PC-3 (cell line): ENCODE results near the gene GPR183. TPM values are rescaled to one million over a fixed set of nuclear protein-coding genes. Genes with fewer than 3 reads are reported as not detected.

ENCODE experiments used
- ATAC-seq: fragments of 200-7000 bp; cut with Tn5 transposase; 2 replicates; pipeline ENCODE4 v1.9.1; 2020; ENCODE audit warnings: mild to moderate bottlenecking, moderate library complexity
- BruUV-seq: library from RNA; stranded (reverse); fragments of 400-500 nt; replicated peaks from 2 replicates; lab custom pipeline; 2021; lab: Mats Ljungman, UMichigan
- CTCF ChIA-PET: fragments of 300-600 bp; sonication (Branson Sonifier 250); formaldehyde crosslinking; loops from one replicate; lab custom pipeline; 2022; ENCODE audit warnings: antibody characterized with exemption; lab: Charles Lee
- POLR2A ChIA-PET: fragments of 300-600 bp; sonication (Branson Sonifier 250); formaldehyde crosslinking; loops from one replicate; lab custom pipeline; 2022; ENCODE audit warnings: antibody characterized with exemption; ENCODE audit not compliant: unreplicated experiment; lab: Charles Lee
- DNase-seq: peaks from one replicate; pipeline ENCODE4 v3.0.0-alpha.2; 2015
- H2AFZ ChIP-seq: fragments of 300-600 bp; sonication (generic); 2 replicates; pipeline ENCODE4 v1.6.0; 2016; ENCODE audit warnings: antibody characterized with exemption, low read length
- H3F3A ChIP-seq: fragments of 300-600 bp; sonication (generic); one replicate; pipeline ENCODE4 v1.6.0; 2017; ENCODE audit warnings: antibody characterized with exemption, low read length, control low read depth, mild to moderate bottlenecking; ENCODE audit not compliant: unreplicated experiment
- H3K27ac ChIP-seq: fragments of 300-600 bp; sonication (generic); 2 replicates; pipeline ENCODE4 v1.5.1; 2016; ENCODE audit warnings: mild to moderate bottlenecking, low read length
- H3K27me3 ChIP-seq: fragments of 300-600 bp; sonication (generic); 2 replicates; pipeline ENCODE4 v1.6.1; 2016; ENCODE audit warnings: low read length, mixed read lengths
- H3K36me3 ChIP-seq: fragments of 300-600 bp; sonication (generic); 2 replicates; pipeline ENCODE4 v1.6.1; 2016; ENCODE audit warnings: low read depth, mixed run types, low read length, mixed read lengths
- H3K4me1 ChIP-seq: fragments of 300-600 bp; sonication (generic); 2 replicates; pipeline ENCODE4 v1.5.1; 2016; ENCODE audit warnings: low read length; ENCODE audit not compliant: insufficient read depth
- H3K4me2 ChIP-seq: fragments of 300-600 bp; sonication (generic); 2 replicates; pipeline ENCODE4 v1.6.0; 2016; ENCODE audit warnings: low read length
- H3K4me3 ChIP-seq: fragments of 300-600 bp; sonication (generic); 2 replicates; pipeline ENCODE4 v1.5.1; 2016; ENCODE audit warnings: mild to moderate bottlenecking, low read length, mixed read lengths
- H3K79me2 ChIP-seq: fragments of 300-600 bp; sonication (generic); 2 replicates; pipeline ENCODE4 v1.6.1; 2017; ENCODE audit warnings: low read length, mixed read lengths
- H3K9ac ChIP-seq: fragments of 300-600 bp; sonication (generic); 2 replicates; pipeline ENCODE4 v1.6.0; 2016; ENCODE audit warnings: mild to moderate bottlenecking, low read length
- H3K9me2 ChIP-seq: fragments of 300-600 bp; sonication (generic); replicated peaks from 2 replicates; pipeline ENCODE4 v1.6.1; 2016; ENCODE audit warnings: mixed run types, low read length, mixed read lengths
- H3K9me3 ChIP-seq: fragments of 300-600 bp; sonication (generic); 2 replicates; pipeline ENCODE4 v1.6.1; 2016; ENCODE audit warnings: low read length, mixed read lengths
- H4K20me1 ChIP-seq: fragments of 300-600 bp; sonication (generic); 2 replicates; pipeline ENCODE4 v1.6.1; 2016; ENCODE audit warnings: low read length, mixed read lengths
- EZH2 ChIP-seq: fragments of 300-600 bp; sonication (generic); IDR thresholded peaks from one replicate; pipeline ENCODE4 v1.6.1; 2017; ENCODE audit warnings: antibody characterized with exemption, mild to moderate bottlenecking, low read length; ENCODE audit not compliant: unreplicated experiment
- EZH2phosphoT487 ChIP-seq: fragments of 300-600 bp; sonication (generic); IDR thresholded peaks from 2 replicates; pipeline ENCODE4 v1.6.1; 2018; ENCODE audit warnings: mild to moderate bottlenecking, antibody characterized with exemption, low read length, borderline replicate concordance
- intact Hi-C: fragments of 100-400 bp; cut with micrococcal nuclease; formaldehyde crosslinking; loops from 2 replicates; pipeline ENCODE4 v1.9.0; 2023
- total RNA-seq: library from RNA; depleted of rRNA; stranded (reverse); fragments of >200 nt; gene quantifications from 2 replicates; pipeline ENCODE4 v1.2.3, GENCODE V29; 2014
- TF ChIP-seq, protein P1 (sequence below): fragments of 300-600 bp; sonication (generic); conservative IDR thresholded peaks from 2 replicates; pipeline ENCODE4 v1.5.1; 2017; ENCODE audit warnings: antibody characterized with exemption, low read depth, mild to moderate bottlenecking, low read length

GPR183 gene
- total RNA-seq, 1 experiment from 2014 or later = not detected

DNA sequence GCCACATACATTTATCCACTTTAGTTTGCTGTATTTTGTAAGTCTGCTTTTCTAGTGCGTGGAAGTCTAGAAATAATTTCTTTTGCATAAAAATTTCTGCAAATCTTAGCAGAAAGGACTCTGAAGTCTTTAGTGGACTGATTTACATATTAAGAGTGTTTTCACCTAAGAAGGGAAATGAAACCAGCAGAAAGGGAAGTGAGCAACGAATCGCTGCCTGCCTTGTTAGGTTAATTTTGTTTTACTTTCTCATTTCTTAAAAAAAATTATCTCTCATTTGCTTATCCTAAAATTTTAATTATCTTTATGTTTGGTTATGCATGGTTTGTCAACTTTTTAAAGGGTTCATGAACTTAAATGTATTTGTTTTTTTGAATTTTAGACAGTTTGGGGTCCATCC lies 48.3 kb downstream of the GPR183 start:
- Histone ChIP-seq H2AFZ (no peak overlapping the region), H3K27me3 (no peaks in the 10 kb centered on the region), H3K4me3 (no peak overlapping the region), H3K9me3 (no peaks in the 10 kb centered on the region), H3F3A (no peaks in the 10 kb centered on the region), H3K36me3 (no peaks in the 10 kb centered on the region; the same call in 1 of the 2 replicates), H3K9ac (no peak overlapping the region), H3K79me2 (no peaks in the 10 kb centered on the region), H3K4me2 (no peak overlapping the region), H3K9me2 (no peaks in the 10 kb centered on the region), H4K20me1 (no peaks in the 10 kb centered on the region), H3K27ac (no peak overlapping the region), H3K4me1 (no peaks in the 10 kb centered on the region)
- no TSS peak for BruUV-seq
- intact Hi-C loops = no loop called here
- POLR2A ChIA-PET = no interaction called here
- ATAC-seq (no peak), DNase-seq (no peak)
- TF ChIP-seq EZH2 = no peak
- no peak for TF ChIP-seq EZH2phosphoT487
- TF ChIP-seq, protein P1, sequence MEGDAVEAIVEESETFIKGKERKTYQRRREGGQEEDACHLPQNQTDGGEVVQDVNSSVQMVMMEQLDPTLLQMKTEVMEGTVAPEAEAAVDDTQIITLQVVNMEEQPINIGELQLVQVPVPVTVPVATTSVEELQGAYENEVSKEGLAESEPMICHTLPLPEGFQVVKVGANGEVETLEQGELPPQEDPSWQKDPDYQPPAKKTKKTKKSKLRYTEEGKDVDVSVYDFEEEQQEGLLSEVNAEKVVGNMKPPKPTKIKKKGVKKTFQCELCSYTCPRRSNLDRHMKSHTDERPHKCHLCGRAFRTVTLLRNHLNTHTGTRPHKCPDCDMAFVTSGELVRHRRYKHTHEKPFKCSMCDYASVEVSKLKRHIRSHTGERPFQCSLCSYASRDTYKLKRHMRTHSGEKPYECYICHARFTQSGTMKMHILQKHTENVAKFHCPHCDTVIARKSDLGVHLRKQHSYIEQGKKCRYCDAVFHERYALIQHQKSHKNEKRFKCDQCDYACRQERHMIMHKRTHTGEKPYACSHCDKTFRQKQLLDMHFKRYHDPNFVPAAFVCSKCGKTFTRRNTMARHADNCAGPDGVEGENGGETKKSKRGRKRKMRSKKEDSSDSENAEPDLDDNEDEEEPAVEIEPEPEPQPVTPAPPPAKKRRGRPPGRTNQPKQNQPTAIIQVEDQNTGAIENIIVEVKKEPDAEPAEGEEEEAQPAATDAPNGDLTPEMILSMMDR = no peak
- CTCF ChIA-PET = no interaction called here

GRCh38 chr13:99258210-99258860 lies 48.9 kb downstream of the GPR183 start, which contains the start of gene GPR18:
Gene GPR18 (minus strand): TSS chr13:99258379. CDS start chr13:99255872, 2,507 bp downstream.
- no peak for ATAC-seq
- Histone ChIP-seq H3K9me2 (no peaks in the 10 kb centered on the region), H3K4me3 (no peak within 1 kb of the TSS), H3K4me2 (no peak within 1 kb of the TSS), H3K36me3 (no peaks in the 10 kb centered on the region; the same call in 1 of the 2 replicates), H3K9ac (no peak within 1 kb of the TSS), H3K27ac (no peak within 1 kb of the TSS), H4K20me1 (no peaks in the 10 kb centered on the region), H3K4me1 (no peaks in the 10 kb centered on the region), H2AFZ (no peak within 1 kb of the TSS), H3K79me2 (no peaks in the 10 kb centered on the region), H3K27me3 (no peaks in the 10 kb centered on the region), H3F3A (no peaks in the 10 kb centered on the region), H3K9me3 (no peaks in the 10 kb centered on the region)
- no TSS peak for BruUV-seq
- TF ChIP-seq EZH2phosphoT487 = no peak
- TF ChIP-seq, protein P1 = no peak
- no peak for TF ChIP-seq EZH2
- intact Hi-C loops = no loop called here
- ChIA-PET POLR2A (no interaction called here), CTCF (no interaction called here)
- DNase-seq = no peak

DNA sequence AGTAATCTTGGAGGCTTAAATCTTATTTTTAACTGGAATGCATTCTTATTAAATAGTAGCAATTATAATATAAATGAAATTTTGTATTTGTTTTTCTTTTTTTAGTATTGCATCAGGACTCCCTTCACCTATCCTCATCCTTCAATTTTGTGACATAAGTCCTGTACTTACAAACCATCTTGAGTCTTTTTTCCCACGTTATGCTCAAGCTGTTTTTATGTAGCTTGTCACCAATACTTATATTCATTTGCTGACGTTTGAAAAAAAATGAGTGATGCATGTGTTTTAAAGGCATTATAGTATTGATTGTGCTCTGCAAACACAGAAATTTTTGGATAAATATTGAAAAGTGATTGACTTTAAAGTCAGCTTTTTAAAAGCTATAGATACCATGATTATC lies 49.9 kb downstream of the GPR183 start:
- no peak overlapping the region for H3K4me3 ChIP-seq
- H3K9ac ChIP-seq = no peak overlapping the region
- no peak for DNase-seq
- intact Hi-C loops = no loop called here
- H3F3A ChIP-seq = no peaks in the 10 kb centered on the region
- ChIA-PET POLR2A (no interaction called here), CTCF (no interaction called here)
- no peaks in the 10 kb centered on the region for H3K9me3 ChIP-seq
- no peak overlapping the region for H3K4me2 ChIP-seq
- BruUV-seq = no TSS peak
- H3K9me2 ChIP-seq = no peaks in the 10 kb centered on the region
- H2AFZ ChIP-seq = no peak overlapping the region
- H3K4me1 ChIP-seq = no peaks in the 10 kb centered on the region
- H3K27ac ChIP-seq = no peak overlapping the region
- no peaks in the 10 kb centered on the region for H3K79me2 ChIP-seq
- TF ChIP-seq, protein P1 = no peak
- TF ChIP-seq EZH2phosphoT487 (no peak), EZH2 (no peak)
- H4K20me1 ChIP-seq = no peaks in the 10 kb centered on the region
- no peaks in the 10 kb centered on the region for H3K36me3 ChIP-seq
- ATAC-seq = no peak
- H3K27me3 ChIP-seq = no peaks in the 10 kb centered on the region
